Right lung (tissue), 5 donors: ENCODE data around the gene ROBO3. TPM values are rescaled to one million over a fixed set of nuclear protein-coding genes. Genes with fewer than 3 reads are reported as not detected.
A peak's percentile ranks its signal among the peaks of the same experiment; 100 is the strongest.

Experiments used
- DNase-seq, 2 donors: peaks; one replicate each; pipeline ENCODE4 v3.0.0-alpha.2; 2013
- polyA plus RNA-seq, 5 donors: library from polyadenylated mRNA; unstranded; fragments of 120-200 nt; gene quantifications; one replicate each; pipeline versions ENCODE4 v1.2.1 to v1.2.3, GENCODE V29; 2013; ENCODE audit warnings: inconsistent platforms in 1 of 5, low replicate concordance in 1 of 5; ENCODE audit not compliant: insufficient read length in 5 of 5, insufficient read depth in 1 of 5

The ROBO3 gene
- polyA plus RNA-seq, 5 donors = 34.8 to 64.9 (median 47.9) TPM

- no peak for DNase-seq
Measured at GRCh38 chr11:124920356-124920755, 55.1 kb downstream of the ROBO3 start.

DNA sequence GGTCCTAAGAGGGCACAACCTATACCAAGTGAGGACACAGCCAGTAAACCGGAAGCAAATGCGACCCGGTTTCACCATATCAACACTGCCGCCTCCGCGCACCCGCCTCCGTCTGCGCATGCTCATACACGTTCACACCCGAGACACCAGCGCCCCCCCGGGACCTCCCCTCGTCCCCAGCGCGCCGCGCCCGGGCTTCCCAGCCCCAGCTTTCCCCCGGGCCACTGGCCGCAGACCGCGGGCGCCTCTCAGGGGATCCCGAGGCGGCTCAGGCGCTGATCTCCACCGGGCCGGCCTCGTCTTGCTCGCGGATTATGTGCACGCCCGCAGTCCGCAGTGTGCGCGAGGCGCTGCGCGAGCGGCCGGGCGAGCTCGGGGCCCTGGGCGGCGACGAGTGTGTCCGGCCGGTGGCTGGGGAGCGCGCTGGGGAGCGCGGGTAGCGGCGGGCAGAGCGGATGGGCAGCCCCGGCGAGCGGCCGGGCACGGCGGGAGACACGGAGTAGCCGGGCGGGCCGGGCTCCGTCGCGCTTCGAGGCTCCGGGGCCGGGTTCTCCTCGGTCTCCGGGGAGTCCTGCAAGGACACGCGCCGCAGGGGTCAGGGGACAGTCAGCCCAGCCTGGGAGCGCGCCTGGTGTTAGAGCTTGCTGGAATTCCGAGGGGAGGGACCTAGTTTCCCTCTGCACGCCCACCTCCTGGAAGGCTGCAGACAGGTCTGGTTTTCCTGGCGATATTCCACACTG is 55.8 kb downstream of the ROBO3 start:
- peak; percentile 85 to 88 for DNase-seq

DNA sequence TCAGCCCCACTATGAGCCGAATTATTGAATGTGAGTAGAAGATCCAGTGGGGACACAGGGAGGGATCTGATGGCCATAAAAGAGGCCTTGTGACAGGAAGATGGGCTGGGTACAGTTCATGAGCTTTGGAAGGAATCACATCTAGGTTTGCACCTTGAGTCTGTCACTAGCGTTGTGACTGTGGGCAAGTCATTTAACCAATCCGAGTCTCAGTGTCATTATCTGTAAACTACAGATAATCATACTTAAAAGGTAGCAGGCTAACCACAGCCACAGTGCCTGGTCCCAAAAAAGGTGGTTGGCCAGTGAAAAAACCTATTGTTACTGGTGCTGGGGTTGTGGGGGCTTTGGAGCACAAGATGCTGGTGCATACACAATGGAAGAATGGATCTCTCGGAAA is 57.6 kb downstream of the ROBO3 start:
- no peak for DNase-seq

DNA sequence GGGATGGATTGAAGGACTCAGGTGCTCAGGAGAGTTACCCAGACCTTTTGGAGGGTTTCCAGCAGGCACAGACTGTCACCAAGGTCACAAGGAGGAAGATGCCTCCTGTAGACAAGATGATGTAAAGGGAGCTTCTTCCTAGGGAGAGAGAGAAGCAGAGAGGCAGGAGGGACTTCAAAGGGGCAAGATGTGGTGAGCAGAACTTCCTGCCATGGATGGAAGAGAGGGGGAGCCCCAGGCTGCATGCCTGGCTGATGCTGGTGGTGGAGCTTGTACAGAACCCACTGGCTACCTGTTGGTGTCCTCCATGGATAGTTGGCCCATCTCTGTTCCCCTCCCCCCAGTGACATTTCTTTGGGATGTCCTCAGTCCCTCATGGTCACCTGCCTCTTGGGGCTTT is 58.1 kb downstream of the ROBO3 start:
- DNase-seq = no peak

- no peak for DNase-seq
Measured at GRCh38 chr11:124928942-124929665, 63.9 kb downstream of the ROBO3 start.

DNA sequence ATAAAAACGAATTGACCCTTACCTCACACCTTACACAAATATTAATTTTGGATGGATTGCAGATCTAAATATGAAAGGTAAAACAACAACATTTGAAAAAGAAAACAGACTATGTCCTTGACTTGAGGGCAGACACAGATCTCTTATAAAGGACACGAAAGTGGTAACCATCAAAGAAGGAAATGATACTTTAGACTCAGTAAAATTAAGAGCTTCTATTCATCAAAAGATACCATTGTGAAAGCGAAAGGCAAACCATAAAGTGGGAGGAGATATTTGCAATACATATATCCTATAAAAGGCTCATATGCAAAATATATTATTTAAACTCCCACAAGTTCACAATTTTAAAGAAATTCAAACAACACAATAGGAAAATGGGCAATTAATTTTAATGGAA is 65.6 kb downstream of the ROBO3 start:
- no peak for DNase-seq

Other genes with a start within 250 kb of the ROBO3 start
- gene TBRG1, start 242.6 kb upstream of the ROBO3 start, polyA plus RNA-seq = 10 to 100 TPM; 34.8 to 38.9 (median 38.3) TPM
- gene SIAE, start 191.7 kb upstream of the ROBO3 start, polyA plus RNA-seq = 10 to 100 TPM; 13.8 to 17.5 (median 14.7) TPM
- 10 to 100 TPM; 12.3 to 19.1 (median 15.6) TPM for gene SPA17, start 191.5 kb upstream of the ROBO3 start, polyA plus RNA-seq
- gene NRGN, start 125.5 kb upstream of the ROBO3 start, polyA plus RNA-seq = 10 to 100 TPM; 15.8 to 30.2 (median 21.5) TPM
- gene VSIG2, start 113.2 kb upstream of the ROBO3 start, polyA plus RNA-seq = 10 to 100 TPM; 22.5 to 32.9 (median 28.8) TPM
- gene ESAM, start 103.1 kb upstream of the ROBO3 start, polyA plus RNA-seq = 100 to 1,000 TPM in 4 of 5 donors, 10 to 100 TPM in 1; 98.1 to 144 (median 116) TPM
- gene MSANTD2, start 65.0 kb upstream of the ROBO3 start, polyA plus RNA-seq = 10 to 100 TPM; 36.6 to 45.9 (median 40.7) TPM
- 10 to 100 TPM; 26.0 to 63.9 (median 42.5) TPM for gene ROBO4, start 32.4 kb downstream of the ROBO3 start, polyA plus RNA-seq
- gene HEPN1, start 53.8 kb downstream of the ROBO3 start, polyA plus RNA-seq = not detected
- gene HEPACAM, start 70.6 kb downstream of the ROBO3 start, polyA plus RNA-seq = under 1 TPM in 4 of 5 donors, not detected in 1; 0.10 to 0.15 (median 0.11) TPM
- gene CCDC15, start 88.8 kb downstream of the ROBO3 start, polyA plus RNA-seq = 10 to 100 TPM in 1 of 5 donors, 1 to 10 TPM in 4; 4.4 to 10.0 (median 5.6) TPM
- gene SLC37A2, start 197.9 kb downstream of the ROBO3 start, polyA plus RNA-seq = 1 to 10 TPM; 2.3 to 3.9 (median 3.5) TPM
- 10 to 100 TPM; 52.9 to 58.5 (median 56.6) TPM for gene TMEM218, start 246.2 kb downstream of the ROBO3 start, polyA plus RNA-seq